Measurements from ENCODE around the gene LPIN3. TPM values are rescaled to one million over a fixed set of nuclear protein-coding genes. Genes with fewer than 3 reads are reported as not detected.

Gene LPIN3
- total RNA-seq, 1 experiment from 2014 or later: 3.8 TPM

DNA sequence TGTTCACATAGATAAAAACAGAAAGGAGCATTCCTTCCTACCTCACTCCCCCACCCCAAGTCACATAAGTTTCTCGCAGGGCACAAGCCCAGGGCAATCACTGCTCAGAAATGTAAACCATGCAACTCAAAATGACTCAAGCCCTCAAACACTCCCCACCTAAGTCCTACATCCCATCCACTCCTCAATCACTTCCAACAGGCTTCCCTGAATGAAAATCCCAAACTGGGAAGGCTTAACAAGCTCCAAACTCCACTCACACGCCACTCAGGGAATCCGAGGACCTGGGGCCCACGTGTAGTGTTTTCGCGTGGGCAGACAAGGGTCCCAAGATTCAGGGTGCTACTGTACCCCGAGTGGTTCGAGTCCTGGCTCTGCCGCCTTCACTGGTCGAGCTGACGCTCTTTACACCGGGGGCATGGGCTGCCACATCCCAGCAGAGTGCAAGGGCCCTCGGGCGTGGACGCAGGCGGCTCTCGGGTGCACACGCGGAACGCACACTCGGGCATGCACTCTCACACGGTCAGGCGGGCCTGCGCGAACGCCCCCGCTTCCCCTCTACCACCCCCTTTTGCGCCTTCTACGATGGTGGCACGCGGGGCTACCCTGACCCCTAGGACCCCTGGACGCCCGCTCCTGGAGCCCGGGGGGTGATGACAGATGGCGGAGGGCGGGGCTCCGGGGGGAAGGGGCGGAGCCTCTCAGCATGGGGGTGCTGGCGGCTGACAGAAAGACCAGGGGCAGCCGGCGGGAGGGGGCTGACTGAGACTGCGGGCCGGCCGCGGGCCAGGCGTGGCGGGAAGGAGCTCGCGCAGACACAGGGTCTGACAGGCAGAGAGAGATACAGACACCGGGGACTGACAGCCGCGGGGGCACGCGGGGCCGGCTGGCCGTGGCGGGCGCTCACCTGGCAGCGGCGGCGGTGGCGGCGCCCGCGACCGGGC, 23.7 kb upstream of the LPIN3 start:
- Histone ChIP-seq H3K23ac (ENCODE audit: insufficient read length, low read depth, low read length) (no peak overlapping the region), H2BK15ac (ENCODE audit: low read depth, low read length) (no peak overlapping the region), H3K4ac (ENCODE audit: low read depth, low read length) (no peak overlapping the region), H3K27me3 (ENCODE audit: insufficient read depth, low read length) (no peaks in the 10 kb centered on the region), H3K79me1 (ENCODE audit: insufficient read depth, low read depth, low read length, poor library complexity, severe bottlenecking) (no peaks in the 10 kb centered on the region), H3K9ac (ENCODE audit: extremely low read depth, insufficient read length, low read length) (no peak overlapping the region), H3K4me1 (ENCODE audit: insufficient read depth, low read length) (peaks cover 2% of the 10 kb centered on the region; the same call in 1 of the 2 replicates), H2BK12ac (ENCODE audit: insufficient read length, low read depth, low read length) (no peak overlapping the region), H2BK5ac (ENCODE audit: insufficient read length, low read length) (no peak overlapping the region), H4K91ac (ENCODE audit: insufficient read length, low read depth, low read length) (no peak overlapping the region), H3K4me2 (ENCODE audit: insufficient read depth, insufficient read length, low read length) (peak overlapping the region; percentile 79), H2BK20ac (ENCODE audit: low read depth, low read length, poor library complexity, severe bottlenecking) (no peak overlapping the region), H4K5ac (ENCODE audit: insufficient read length, low read depth, low read length) (no peak overlapping the region), H2AFZ (ENCODE audit: low read length) (no peak overlapping the region), H3K27ac (ENCODE audit: insufficient read length, low read depth, low read length) (no peak overlapping the region), H2AK5ac (ENCODE audit: insufficient read length, low read length) (no peak overlapping the region), H4K8ac (replicated peaks; ENCODE audit: insufficient read length, low read depth, low read length) (no peak overlapping the region), H4K20me1 (ENCODE audit: control insufficient read depth, insufficient read depth, insufficient read length) (no peaks in the 10 kb centered on the region), H3T11ph (ENCODE audit: low read length) (no peak overlapping the region), H3K9me3 (ENCODE audit: control insufficient read depth, low read depth, low read length) (no peaks in the 10 kb centered on the region), H3K14ac (ENCODE audit: insufficient read depth, low read length) (no peak overlapping the region), H3K18ac (ENCODE audit: insufficient read length, low read depth, low read length) (no peak overlapping the region), H3K23me2 (ENCODE audit: insufficient read length, low read depth, low read length, poor library complexity, severe bottlenecking) (peaks cover 10% of the 10 kb centered on the region), H3K79me2 (ENCODE audit: insufficient read depth, low read length) (no peaks in the 10 kb centered on the region), H3K56ac (ENCODE audit: insufficient read length, low read depth, low read length) (no peak overlapping the region), H2BK120ac (ENCODE audit: low read depth, low read length, poor library complexity, severe bottlenecking) (no peak overlapping the region)
- H3K4me3 Mint-ChIP-seq: peak overlapping the region; percentile 82 to 87
- H3K4me1 Mint-ChIP-seq: peaks cover 8 to 9% of the 10 kb centered on the region in 2 experiments
- TF ChIP-seq, protein P1, sequence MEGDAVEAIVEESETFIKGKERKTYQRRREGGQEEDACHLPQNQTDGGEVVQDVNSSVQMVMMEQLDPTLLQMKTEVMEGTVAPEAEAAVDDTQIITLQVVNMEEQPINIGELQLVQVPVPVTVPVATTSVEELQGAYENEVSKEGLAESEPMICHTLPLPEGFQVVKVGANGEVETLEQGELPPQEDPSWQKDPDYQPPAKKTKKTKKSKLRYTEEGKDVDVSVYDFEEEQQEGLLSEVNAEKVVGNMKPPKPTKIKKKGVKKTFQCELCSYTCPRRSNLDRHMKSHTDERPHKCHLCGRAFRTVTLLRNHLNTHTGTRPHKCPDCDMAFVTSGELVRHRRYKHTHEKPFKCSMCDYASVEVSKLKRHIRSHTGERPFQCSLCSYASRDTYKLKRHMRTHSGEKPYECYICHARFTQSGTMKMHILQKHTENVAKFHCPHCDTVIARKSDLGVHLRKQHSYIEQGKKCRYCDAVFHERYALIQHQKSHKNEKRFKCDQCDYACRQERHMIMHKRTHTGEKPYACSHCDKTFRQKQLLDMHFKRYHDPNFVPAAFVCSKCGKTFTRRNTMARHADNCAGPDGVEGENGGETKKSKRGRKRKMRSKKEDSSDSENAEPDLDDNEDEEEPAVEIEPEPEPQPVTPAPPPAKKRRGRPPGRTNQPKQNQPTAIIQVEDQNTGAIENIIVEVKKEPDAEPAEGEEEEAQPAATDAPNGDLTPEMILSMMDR (conservative IDR thresholded peaks at IDR 0.05): no peak
- H3K27me3 Mint-ChIP-seq (ENCODE audit: low read depth): peaks cover 24% of the 10 kb centered on the region
- H3K36me3 Mint-ChIP-seq (ENCODE audit: insufficient read depth in 1 of 3, low read depth in 3 of 3): no peaks in the 10 kb centered on the region
- peak overlapping the region in 1 of 3 experiments; percentile 74; a peak in 1 of 7 replicates for H3K27ac Mint-ChIP-seq
- no CpG with 5 or more reads among the region's 66 CpGs for WGBS (ENCODE audit: extremely low coverage, insufficient read length, low lambda C conversion rate)
- DNase-seq: peak; percentile 73
- 0 out of 5 replicates have a peak, but pooled peaks cover 0 to 4% of the 10 kb centered on the region in 2 experiments for H3K9me3 Mint-ChIP-seq

Data from H9 (cell line).